Measurements from ENCODE around the gene ZNRF1.

DNA sequence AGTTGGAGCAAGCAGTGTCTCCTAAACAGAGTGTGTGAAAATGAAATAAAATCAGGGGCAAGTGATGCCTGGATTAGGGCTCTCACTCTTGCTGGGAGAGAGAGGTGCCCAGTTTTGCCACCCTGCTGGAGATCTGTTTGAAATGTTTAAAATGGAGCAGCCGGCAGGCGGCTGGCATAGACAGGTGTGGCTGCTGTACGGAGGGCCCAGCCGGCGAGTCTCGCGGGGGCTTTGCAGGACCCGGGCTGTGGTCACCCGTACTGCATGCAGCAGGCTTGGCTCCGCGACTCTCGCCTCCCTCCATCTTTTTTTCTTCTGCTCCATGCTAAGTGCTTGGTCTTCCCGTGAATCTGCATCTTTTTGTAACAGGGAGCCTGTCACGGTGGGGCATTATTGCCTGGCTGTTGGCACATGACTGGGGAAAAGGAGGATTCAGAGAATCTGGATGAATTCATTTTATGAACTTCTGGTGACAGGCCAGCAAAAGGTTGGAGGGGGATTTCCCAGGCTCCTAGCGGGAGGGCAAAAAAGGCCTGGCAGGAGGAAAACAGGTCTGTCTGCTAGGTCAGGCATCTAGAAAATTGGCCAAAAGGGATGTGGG, 1.8 kb downstream of the ZNRF1 start:
- TF ChIP-seq, protein P1, sequence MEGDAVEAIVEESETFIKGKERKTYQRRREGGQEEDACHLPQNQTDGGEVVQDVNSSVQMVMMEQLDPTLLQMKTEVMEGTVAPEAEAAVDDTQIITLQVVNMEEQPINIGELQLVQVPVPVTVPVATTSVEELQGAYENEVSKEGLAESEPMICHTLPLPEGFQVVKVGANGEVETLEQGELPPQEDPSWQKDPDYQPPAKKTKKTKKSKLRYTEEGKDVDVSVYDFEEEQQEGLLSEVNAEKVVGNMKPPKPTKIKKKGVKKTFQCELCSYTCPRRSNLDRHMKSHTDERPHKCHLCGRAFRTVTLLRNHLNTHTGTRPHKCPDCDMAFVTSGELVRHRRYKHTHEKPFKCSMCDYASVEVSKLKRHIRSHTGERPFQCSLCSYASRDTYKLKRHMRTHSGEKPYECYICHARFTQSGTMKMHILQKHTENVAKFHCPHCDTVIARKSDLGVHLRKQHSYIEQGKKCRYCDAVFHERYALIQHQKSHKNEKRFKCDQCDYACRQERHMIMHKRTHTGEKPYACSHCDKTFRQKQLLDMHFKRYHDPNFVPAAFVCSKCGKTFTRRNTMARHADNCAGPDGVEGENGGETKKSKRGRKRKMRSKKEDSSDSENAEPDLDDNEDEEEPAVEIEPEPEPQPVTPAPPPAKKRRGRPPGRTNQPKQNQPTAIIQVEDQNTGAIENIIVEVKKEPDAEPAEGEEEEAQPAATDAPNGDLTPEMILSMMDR (IDR thresholded peaks at IDR 0.05), result no peak
- TF ChIP-seq POLR2A (IDR thresholded peaks at IDR 0.05; ENCODE audit: low read depth), result no peak
